Common myeloid progenitor, CD34-positive (primary cell): ENCODE results near the gene GCC1.

ENCODE experiments used
- CTCF ChIA-PET: fragments of 350-600 bp; sonication (Branson Sonifier 250); formaldehyde crosslinking; loops from one replicate; lab custom pipeline; 2021; ENCODE audit warnings: antibody characterized with exemption; lab: Charles Lee
- POLR2A ChIA-PET: fragments of 350-600 bp; sonication (Branson Sonifier 250); formaldehyde crosslinking; loops from one replicate; lab custom pipeline; 2021; ENCODE audit warnings: antibody characterized with exemption; lab: Charles Lee
- DNase-seq, 3 donors: peaks; one replicate each; pipeline versions ENCODE4 v3.0.0 to v3.0.0-alpha.2; 2013
- H3K27ac ChIP-seq, 2 experiments: 1 replicate in 1 of 2; 2 replicates in 1 of 2; pipeline ENCODE4 v1.7.0; 2013; ENCODE audit warnings: inconsistent platforms in 2 of 2, low read length in 2 of 2, mild to moderate bottlenecking in 2 of 2, low read depth in 1 of 2, moderate library complexity in 1 of 2; ENCODE audit not compliant: severe bottlenecking in 2 of 2, insufficient read depth in 1 of 2, poor library complexity in 1 of 2
- H3K27me3 ChIP-seq, 5 experiments: replicated peaks in 2 of 5; 1 replicate in 3 of 5; 2 replicates in 2 of 5; pipeline versions ENCODE4 v1.6.1 to v1.7.0; 2013; ENCODE audit warnings: low read length in 4 of 5, mild to moderate bottlenecking in 2 of 5, moderate library complexity in 2 of 5, inconsistent platforms in 1 of 5; ENCODE audit not compliant: insufficient read depth in 5 of 5, control insufficient read depth in 4 of 5
- H3K36me3 ChIP-seq, 4 experiments: 1 replicate in 2 of 4; 2 replicates in 2 of 4; pipeline versions ENCODE4 v1.6.1 to v1.7.0; 2013; ENCODE audit warnings: low read length in 3 of 4, control low read depth in 1 of 4, mild to moderate bottlenecking in 1 of 4; ENCODE audit not compliant: control insufficient read depth in 4 of 4, insufficient read depth in 4 of 4
- H3K4me1 ChIP-seq, 4 experiments: 1 replicate in 3 of 4; 2 replicates in 1 of 4; pipeline versions ENCODE4 v1.6.1 to v1.7.1; 2013; ENCODE audit warnings: low read length in 3 of 4, mild to moderate bottlenecking in 3 of 4, control low read depth in 1 of 4, inconsistent platforms in 1 of 4, moderate library complexity in 1 of 4; ENCODE audit not compliant: control insufficient read depth in 4 of 4, insufficient read depth in 4 of 4; ENCODE audit errors: control extremely low read depth in 1 of 4
- H3K4me3 ChIP-seq, 7 experiments: 1 replicate in 4 of 7; 2 replicates in 3 of 7; pipeline versions ENCODE4 v1.5.1 to v1.7.0; 2013; ENCODE audit warnings: mild to moderate bottlenecking in 7 of 7, low read length in 6 of 7, moderate library complexity in 6 of 7, inconsistent platforms in 2 of 7, low read depth in 2 of 7, control low read depth in 1 of 7; ENCODE audit not compliant: insufficient read depth in 4 of 7, control insufficient read depth in 1 of 7; ENCODE audit errors: extremely low read depth in 1 of 7
- H3K9me3 ChIP-seq, 5 experiments: 1 replicate in 4 of 5; 2 replicates in 1 of 5; pipeline versions ENCODE4 v1.6.1 to v1.7.1; 2013; ENCODE audit warnings: low read length in 4 of 5, mild to moderate bottlenecking in 2 of 5, inconsistent platforms in 1 of 5, low read depth in 1 of 5, moderate library complexity in 1 of 5; ENCODE audit not compliant: control insufficient read depth in 4 of 5, insufficient read depth in 2 of 5; ENCODE audit errors: control extremely low read depth in 1 of 5
- WGBS: methylation state at CpG from one replicate; pipeline ENCODE4 v1.1.5; 2013; ENCODE audit not compliant: insufficient coverage; 5-methylcytosine and 5-hydroxymethylcytosine counted together

GCC1 gene

GRCh38 chr7:127600885-127601284, 15.5 kb upstream of the GCC1 start:
- POLR2A ChIA-PET = no interaction called here
- Histone ChIP-seq H3K36me3 (no peaks in the 10 kb centered on the region), H3K27ac (no peak overlapping the region), H3K27me3 (no peaks in the 10 kb centered on the region), H3K4me1 (no peaks in the 10 kb centered on the region), H3K9me3 (peaks cover 0 to 3% (median 0%) of the 10 kb centered on the region in 5 experiments), H3K4me3 (no peak overlapping the region)
- no peak for DNase-seq
- 91% methylated on average over 3 of the region's 3 CpGs for WGBS
- CTCF ChIA-PET = interaction anchor here (0.5 kb wide), 1 partner anchor 29 kb away, joined by 4 read pairs; no protein-coding TSS in a partner anchor

GRCh38 chr7:127598318-127598717, 12.9 kb upstream of the GCC1 start:
- POLR2A ChIA-PET = no interaction called here
- Histone ChIP-seq H3K27me3 (no peaks in the 10 kb centered on the region), H3K9me3 (no peaks in the 10 kb centered on the region), H3K27ac (no peak overlapping the region), H3K4me1 (peaks cover 0 to 23% (median 12%) of the 10 kb centered on the region in 4 experiments), H3K36me3 (no peaks in the 10 kb centered on the region), H3K4me3 (no peak overlapping the region)
- CTCF ChIA-PET = no interaction called here
- 100% methylated on average over 2 of the region's 6 CpGs for WGBS
- DNase-seq = no peak

DNA sequence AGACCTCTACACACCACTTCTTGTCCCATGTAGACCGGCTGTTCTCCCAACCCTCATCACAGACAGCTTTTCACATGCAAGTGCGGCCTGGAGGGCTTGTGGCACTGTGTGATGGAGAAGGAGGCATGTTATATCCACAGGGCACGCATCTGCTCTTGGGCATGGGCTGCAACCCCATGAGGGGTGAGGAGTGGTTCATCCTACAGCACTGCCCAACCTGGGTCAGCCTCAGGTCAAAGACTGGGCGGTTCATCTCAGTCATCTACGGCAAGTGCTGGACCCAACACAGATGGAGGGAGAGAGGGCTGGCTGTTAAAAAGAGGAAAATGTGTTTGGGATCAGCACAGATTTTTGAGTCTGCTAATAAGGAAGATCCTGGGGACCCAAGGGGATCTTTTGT, 10.3 kb upstream of the GCC1 start:
- no peak overlapping the region for H3K4me3 ChIP-seq
- no peak for DNase-seq
- no peak overlapping the region for H3K27ac ChIP-seq
- WGBS = 100% methylated on average over 3 of the region's 5 CpGs
- H3K36me3 ChIP-seq = peaks cover 8 to 12% (median 11%) of the 10 kb centered on the region in 4 experiments
- ChIA-PET CTCF (no interaction called here), POLR2A (no interaction called here)
- H3K27me3 ChIP-seq = no peaks in the 10 kb centered on the region
- peaks cover 0 to 23% (median 12%) of the 10 kb centered on the region in 4 experiments for H3K4me1 ChIP-seq
- no peaks in the 10 kb centered on the region for H3K9me3 ChIP-seq

GRCh38 chr7:127594490-127594889, 9.1 kb upstream of the GCC1 start:
- Histone ChIP-seq H3K36me3 (peaks cover 10 to 22% (median 15%) of the 10 kb centered on the region in 4 experiments), H3K4me1 (peaks cover 0 to 27% (median 13%) of the 10 kb centered on the region in 4 experiments), H3K4me3 (no peak overlapping the region), H3K27ac (peak overlapping the region in 1 of 2 experiments; percentile 7), H3K9me3 (no peaks in the 10 kb centered on the region), H3K27me3 (no peaks in the 10 kb centered on the region)
- ChIA-PET CTCF (interaction anchor here (1.0 to 1.8 kb wide), 3 partner anchors 8 to 10 kb away, joined by 3 to 5 read pairs (median 3); partner anchors contain the start of gene GCC1), POLR2A (interaction anchor here (0.7 kb wide), 1 partner anchor 52 kb away, joined by 3 read pairs; no protein-coding TSS in a partner anchor)
- DNase-seq = peak; percentile 76 to 95 (median 93)
- WGBS = 0% methylated on average over 1 of the region's 1 CpG

DNA sequence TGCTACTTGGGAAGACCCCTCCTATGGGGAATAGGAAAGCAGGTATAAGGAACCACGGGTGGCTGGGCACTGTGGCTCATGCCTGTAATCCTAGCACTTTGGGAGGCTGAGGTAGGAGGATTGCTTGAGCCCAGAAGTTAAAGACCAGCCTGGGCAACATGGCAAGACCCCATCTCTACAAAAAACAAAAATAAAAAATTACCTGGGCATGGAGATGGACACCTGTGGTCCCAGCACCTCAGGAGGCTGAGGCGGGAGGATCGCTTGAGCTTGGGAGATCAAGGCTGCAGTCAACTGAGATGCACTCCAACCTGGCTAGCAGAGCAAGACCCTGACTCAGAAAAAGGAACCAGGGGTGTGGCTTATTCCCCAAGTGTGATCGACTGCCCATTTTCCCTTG, 7.2 kb upstream of the GCC1 start:
- H3K9me3 ChIP-seq = no peaks in the 10 kb centered on the region
- CTCF ChIA-PET = interaction anchor here (0.7 kb wide), 1 partner anchor 297 kb away, joined by 4 read pairs; no protein-coding TSS in a partner anchor

GRCh38 chr7:127591591-127591990, 6.2 kb upstream of the GCC1 start:
- H3K9me3 ChIP-seq = no peaks in the 10 kb centered on the region
- ChIA-PET CTCF (interaction anchor here (1.8 kb wide), 1 partner anchor 38 kb away, joined by 5 read pairs; no protein-coding TSS in a partner anchor), POLR2A (no interaction called here)
- no peak overlapping the region for H3K27ac ChIP-seq
- peaks cover 0 to 41% (median 27%) of the 10 kb centered on the region in 4 experiments for H3K4me1 ChIP-seq
- H3K27me3 ChIP-seq = no peaks in the 10 kb centered on the region
- DNase-seq = no peak
- WGBS = 100% methylated on average over 3 of the region's 6 CpGs
- H3K4me3 ChIP-seq = no peak overlapping the region
- H3K36me3 ChIP-seq = peaks cover 10 to 23% (median 15%) of the 10 kb centered on the region in 4 experiments

More for the DNA sequence above, 7.2 kb upstream of the GCC1 start:
- POLR2A ChIA-PET = no interaction called here
- 84% methylated on average over 4 of the region's 4 CpGs for WGBS
- DNase-seq = no peak
- H3K36me3 ChIP-seq = peaks cover 10 to 23% (median 15%) of the 10 kb centered on the region in 4 experiments
- H3K27me3 ChIP-seq = no peaks in the 10 kb centered on the region
- H3K4me1 ChIP-seq = peaks cover 0 to 40% (median 26%) of the 10 kb centered on the region in 4 experiments
- no peak overlapping the region for H3K27ac ChIP-seq
- H3K4me3 ChIP-seq = no peak overlapping the region

DNA sequence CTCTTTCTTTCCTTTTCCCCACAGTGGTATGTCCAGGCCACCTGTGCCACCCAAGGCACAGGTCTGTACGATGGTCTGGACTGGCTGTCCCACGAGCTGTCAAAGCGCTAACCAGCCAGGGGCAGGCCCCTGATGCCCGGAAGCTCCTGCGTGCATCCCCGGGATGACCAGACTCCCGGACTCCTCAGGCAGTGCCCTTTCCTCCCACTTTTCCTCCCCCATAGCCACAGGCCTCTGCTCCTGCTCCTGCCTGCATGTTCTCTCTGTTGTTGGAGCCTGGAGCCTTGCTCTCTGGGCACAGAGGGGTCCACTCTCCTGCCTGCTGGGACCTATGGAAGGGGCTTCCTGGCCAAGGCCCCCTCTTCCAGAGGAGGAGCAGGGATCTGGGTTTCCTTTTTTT, 5.8 kb upstream of the GCC1 start:
- ChIA-PET POLR2A (no interaction called here), CTCF (interaction anchor here (1.8 kb wide), 1 partner anchor 38 kb away, joined by 5 read pairs; no protein-coding TSS in a partner anchor)
- peaks cover 0 to 41% (median 27%) of the 10 kb centered on the region in 4 experiments for H3K4me1 ChIP-seq
- H3K9me3 ChIP-seq = no peaks in the 10 kb centered on the region
- DNase-seq = no peak
- no peaks in the 10 kb centered on the region for H3K27me3 ChIP-seq
- 95% methylated on average over 7 of the region's 7 CpGs for WGBS
- no peak overlapping the region for H3K4me3 ChIP-seq
- H3K27ac ChIP-seq = no peak overlapping the region
- peaks cover 10 to 23% (median 15%) of the 10 kb centered on the region in 4 experiments for H3K36me3 ChIP-seq
